ENCODE data around the gene EFCAB6.

Gene EFCAB6

GRCh38 chr22:43541022-43541421 lies 271.1 kb downstream of the EFCAB6 start:
- ATAC-seq (ENCODE audit: insufficient read depth, low read depth) (no peak), DNase-seq (no peak)
- no peak overlapping the region for H3K4me3 ChIP-seq (ENCODE audit: low read depth in 1 of 2, low read length in 2 of 2)
- H3K79me2 ChIP-seq (ENCODE audit: insufficient read depth, low read length), result no peaks in the 10 kb centered on the region
- H3K4me2 ChIP-seq (ENCODE audit: insufficient read depth, low read length), result no peak overlapping the region
- no peak overlapping the region for H3K9ac ChIP-seq (ENCODE audit: low read depth, low read length)
- no peak overlapping the region for H2AFZ ChIP-seq (ENCODE audit: low read depth, low read length)
- H3K9me3 ChIP-seq (ENCODE audit: insufficient read depth, low read length, severe bottlenecking), result no peaks in the 10 kb centered on the region
- no peaks in the 10 kb centered on the region for H3K36me3 ChIP-seq (ENCODE audit: insufficient read depth, low read length)
- H3K4me1 ChIP-seq (ENCODE audit: insufficient read depth, low read length), result no peaks in the 10 kb centered on the region
- H3K27me3 ChIP-seq (ENCODE audit: insufficient read depth, low read length, poor library complexity), result peaks cover 4% of the 10 kb centered on the region
- H4K20me1 ChIP-seq (ENCODE audit: insufficient read depth, low read length), result no peaks in the 10 kb centered on the region; the same call in 1 of the 2 replicates
- TF ChIP-seq CTCF (IDR thresholded peaks at IDR 0.05; ENCODE audit: borderline replicate concordance, extremely low read depth, low read length, poor library complexity, severe bottlenecking) (no peak), EZH2 (IDR thresholded peaks at IDR 0.05; ENCODE audit: borderline replicate concordance, low read depth, low read length, severe bottlenecking) (no peak)
- H3K27ac ChIP-seq (ENCODE audit: low read length), result no peak overlapping the region

- Histone ChIP-seq H3K4me3 (ENCODE audit: low read depth in 1 of 2, low read length in 2 of 2) (no peak overlapping the region), H4K20me1 (ENCODE audit: insufficient read depth, low read length) (no peaks in the 10 kb centered on the region; the same call in 1 of the 2 replicates), H3K4me1 (ENCODE audit: insufficient read depth, low read length) (no peaks in the 10 kb centered on the region), H3K36me3 (ENCODE audit: insufficient read depth, low read length) (no peaks in the 10 kb centered on the region), H3K9me3 (ENCODE audit: insufficient read depth, low read length, severe bottlenecking) (no peaks in the 10 kb centered on the region), H3K4me2 (ENCODE audit: insufficient read depth, low read length) (no peak overlapping the region), H3K27me3 (ENCODE audit: insufficient read depth, low read length, poor library complexity) (peaks cover 6% of the 10 kb centered on the region), H3K9ac (ENCODE audit: low read depth, low read length) (no peak overlapping the region), H2AFZ (ENCODE audit: low read depth, low read length) (no peak overlapping the region), H3K27ac (ENCODE audit: low read length) (no peak overlapping the region), H3K79me2 (ENCODE audit: insufficient read depth, low read length) (no peaks in the 10 kb centered on the region)
- DNase-seq, result no peak
- no peak for ATAC-seq (ENCODE audit: insufficient read depth, low read depth)
- TF ChIP-seq EZH2 (IDR thresholded peaks at IDR 0.05; ENCODE audit: borderline replicate concordance, low read depth, low read length, severe bottlenecking) (no peak), CTCF (IDR thresholded peaks at IDR 0.05; ENCODE audit: borderline replicate concordance, extremely low read depth, low read length, poor library complexity, severe bottlenecking) (no peak)
Measured at GRCh38 chr22:43540529-43540923, 271.6 kb downstream of the EFCAB6 start.

- ATAC-seq (ENCODE audit: insufficient read depth, low read depth) (no peak), DNase-seq (no peak)
- Histone ChIP-seq H3K27me3 (ENCODE audit: insufficient read depth, low read length, poor library complexity) (peaks cover 7% of the 10 kb centered on the region), H3K36me3 (ENCODE audit: insufficient read depth, low read length) (no peaks in the 10 kb centered on the region), H3K9ac (ENCODE audit: low read depth, low read length) (no peak overlapping the region), H3K27ac (ENCODE audit: low read length) (no peak overlapping the region), H3K4me2 (ENCODE audit: insufficient read depth, low read length) (no peak overlapping the region), H4K20me1 (ENCODE audit: insufficient read depth, low read length) (no peaks in the 10 kb centered on the region; the same call in 1 of the 2 replicates), H2AFZ (ENCODE audit: low read depth, low read length) (no peak overlapping the region), H3K79me2 (ENCODE audit: insufficient read depth, low read length) (no peaks in the 10 kb centered on the region), H3K9me3 (ENCODE audit: insufficient read depth, low read length, severe bottlenecking) (no peaks in the 10 kb centered on the region), H3K4me3 (ENCODE audit: low read depth in 1 of 2, low read length in 2 of 2) (no peak overlapping the region), H3K4me1 (ENCODE audit: insufficient read depth, low read length) (no peaks in the 10 kb centered on the region)
- TF ChIP-seq EZH2 (IDR thresholded peaks at IDR 0.05; ENCODE audit: borderline replicate concordance, low read depth, low read length, severe bottlenecking) (no peak), CTCF (IDR thresholded peaks at IDR 0.05; ENCODE audit: borderline replicate concordance, extremely low read depth, low read length, poor library complexity, severe bottlenecking) (no peak)
Measured at GRCh38 chr22:43539572-43540528, 272.3 kb downstream of the EFCAB6 start.
